Osteoblast (primary cell): ENCODE data around the gene C16orf96. TPM values are rescaled to one million over a fixed set of nuclear protein-coding genes. Genes with fewer than 3 reads are reported as not detected.
A peak's percentile ranks its signal among the peaks of the same experiment; 100 is the strongest.

ENCODE experiments used
- DNase-seq: peaks from one replicate; pipeline ENCODE4 v3.0.0; 2011; ENCODE audit warnings: low spot score, mixed read lengths; ENCODE audit not compliant: insufficient read length; ENCODE audit errors: missing footprints
- H2AFZ ChIP-seq: 2 replicates; pipeline ENCODE4 v1.6.0; 2011; ENCODE audit warnings: mild to moderate bottlenecking, low read length
- H3K27ac ChIP-seq: 2 replicates; pipeline ENCODE4 v1.5.1; 2011; ENCODE audit warnings: mild to moderate bottlenecking, low read depth, low read length, moderate library complexity
- H3K27me3 ChIP-seq: 2 replicates; pipeline ENCODE4 v1.6.0; 2012; ENCODE audit warnings: mild to moderate bottlenecking, control low read depth, inconsistent platforms, low read length, moderate library complexity; ENCODE audit not compliant: insufficient read depth
- H3K36me3 ChIP-seq: 2 replicates; pipeline ENCODE4 v1.5.1; 2011; ENCODE audit warnings: mild to moderate bottlenecking, low read length, control low read depth, moderate library complexity; ENCODE audit not compliant: insufficient read depth
- H3K4me1 ChIP-seq: 2 replicates; pipeline ENCODE4 v1.5.1; 2011; ENCODE audit warnings: mild to moderate bottlenecking, low read length, control low read depth, moderate library complexity; ENCODE audit not compliant: insufficient read depth
- H3K4me2 ChIP-seq: 2 replicates; pipeline ENCODE4 v1.6.0; 2011; ENCODE audit warnings: mild to moderate bottlenecking, low read length; ENCODE audit not compliant: insufficient read depth
- H3K4me3 ChIP-seq: fragments of 200-600 bp; sonication (generic); 3 replicates; pipeline ENCODE4 v1.5.1; 2012; ENCODE audit warnings: mild to moderate bottlenecking, low read length, inconsistent platforms; ENCODE audit not compliant: insufficient read depth
- H3K79me2 ChIP-seq: 2 replicates; pipeline ENCODE4 v1.6.0; 2012; ENCODE audit warnings: mild to moderate bottlenecking, low read length, control low read depth, inconsistent platforms; ENCODE audit not compliant: insufficient read depth
- H3K9me3 ChIP-seq: 2 replicates; pipeline ENCODE4 v1.5.1; 2011; ENCODE audit warnings: low read depth, low read length, control low read depth
- H4K20me1 ChIP-seq: 2 replicates; pipeline ENCODE4 v1.6.0; 2012; ENCODE audit warnings: mild to moderate bottlenecking, low read length, control low read depth; ENCODE audit not compliant: insufficient read depth
- total RNA-seq: library from RNA; depleted of rRNA; stranded (reverse); fragments of >200 nt; gene quantifications from 2 replicates; pipeline ENCODE4 v1.2.3, GENCODE V29; 2012
- TF ChIP-seq, protein P1 (sequence below): IDR thresholded peaks from 2 replicates; pipeline ENCODE4 v1.5.1; 2011; ENCODE audit warnings: mild to moderate bottlenecking, low read depth, low read length, moderate library complexity; ENCODE audit errors: extremely low read depth

C16orf96 gene
- total RNA-seq, 1 donor: not detected

DNA sequence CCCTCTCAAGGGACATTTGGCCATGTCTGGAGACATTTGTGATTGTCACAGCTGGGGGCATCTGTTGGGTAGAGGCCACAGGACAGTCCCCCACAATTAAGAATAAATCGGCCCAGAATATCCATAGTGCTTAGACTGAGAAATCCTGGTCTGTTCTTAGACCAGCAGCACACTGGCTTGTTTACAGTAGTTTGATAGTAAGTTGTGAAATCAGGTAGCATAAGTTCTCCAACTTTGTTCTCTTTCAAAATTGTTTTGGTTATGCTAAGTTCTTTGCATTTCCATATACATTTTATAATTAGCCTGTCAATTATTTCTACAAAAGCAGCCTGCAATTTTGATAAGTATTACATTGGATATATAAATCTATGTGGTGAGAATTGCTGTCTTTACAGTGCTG, 75.3 kb downstream of the C16orf96 start:
- Histone ChIP-seq H4K20me1 (peaks cover 43% of the 10 kb centered on the region), H3K27ac (no peak overlapping the region), H3K36me3 (no peaks in the 10 kb centered on the region), H3K9me3 (no peaks in the 10 kb centered on the region), H2AFZ (no peak overlapping the region), H3K27me3 (no peaks in the 10 kb centered on the region), H3K4me2 (no peak overlapping the region), H3K79me2 (peaks cover 94% of the 10 kb centered on the region), H3K4me1 (peaks cover 2% of the 10 kb centered on the region), H3K4me3 (no peak overlapping the region)
- TF ChIP-seq, protein P1, sequence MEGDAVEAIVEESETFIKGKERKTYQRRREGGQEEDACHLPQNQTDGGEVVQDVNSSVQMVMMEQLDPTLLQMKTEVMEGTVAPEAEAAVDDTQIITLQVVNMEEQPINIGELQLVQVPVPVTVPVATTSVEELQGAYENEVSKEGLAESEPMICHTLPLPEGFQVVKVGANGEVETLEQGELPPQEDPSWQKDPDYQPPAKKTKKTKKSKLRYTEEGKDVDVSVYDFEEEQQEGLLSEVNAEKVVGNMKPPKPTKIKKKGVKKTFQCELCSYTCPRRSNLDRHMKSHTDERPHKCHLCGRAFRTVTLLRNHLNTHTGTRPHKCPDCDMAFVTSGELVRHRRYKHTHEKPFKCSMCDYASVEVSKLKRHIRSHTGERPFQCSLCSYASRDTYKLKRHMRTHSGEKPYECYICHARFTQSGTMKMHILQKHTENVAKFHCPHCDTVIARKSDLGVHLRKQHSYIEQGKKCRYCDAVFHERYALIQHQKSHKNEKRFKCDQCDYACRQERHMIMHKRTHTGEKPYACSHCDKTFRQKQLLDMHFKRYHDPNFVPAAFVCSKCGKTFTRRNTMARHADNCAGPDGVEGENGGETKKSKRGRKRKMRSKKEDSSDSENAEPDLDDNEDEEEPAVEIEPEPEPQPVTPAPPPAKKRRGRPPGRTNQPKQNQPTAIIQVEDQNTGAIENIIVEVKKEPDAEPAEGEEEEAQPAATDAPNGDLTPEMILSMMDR: no peak
- DNase-seq: peak; percentile 3

DNA sequence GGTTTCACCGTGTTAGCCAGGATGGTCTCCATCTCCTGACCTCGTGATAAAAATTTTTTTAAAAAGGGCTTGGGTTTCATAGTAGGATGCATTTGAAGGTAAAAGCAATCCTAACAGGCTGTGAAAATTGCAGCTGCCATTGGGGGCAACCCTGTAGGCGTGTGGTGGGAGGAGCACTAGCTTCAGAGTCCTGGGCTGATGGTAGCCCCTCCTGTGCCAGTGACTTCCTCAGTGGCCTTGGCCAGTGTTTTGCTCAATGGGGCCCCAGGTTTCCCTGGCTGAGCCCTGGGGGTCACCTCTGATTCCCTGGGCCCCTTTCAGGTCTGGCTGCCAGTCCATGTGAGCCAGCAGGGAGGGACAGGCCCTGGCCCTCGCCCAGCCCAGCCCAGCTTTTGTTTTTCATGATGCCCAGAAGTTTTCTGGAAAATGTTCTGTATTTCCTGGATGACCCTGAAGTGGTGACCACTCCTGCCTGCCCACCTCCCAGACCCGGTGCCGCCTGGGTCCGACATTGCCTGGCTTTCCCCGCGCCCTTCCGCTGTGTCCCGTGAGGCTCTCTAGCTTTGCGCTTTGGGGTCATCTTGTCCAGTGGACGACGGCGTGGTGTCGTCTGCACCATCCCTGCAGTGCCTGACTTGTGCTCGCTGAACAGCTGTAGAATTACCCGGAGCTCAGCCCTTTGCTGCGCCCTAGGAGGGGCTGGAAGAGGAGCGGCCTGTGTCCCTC, 77.9 kb downstream of the C16orf96 start:
- TF ChIP-seq, protein P1: no peak
- Histone ChIP-seq H4K20me1 (peaks cover 50% of the 10 kb centered on the region), H3K79me2 (peaks cover 94% of the 10 kb centered on the region), H3K9me3 (no peaks in the 10 kb centered on the region), H3K4me2 (no peak overlapping the region), H3K27ac (no peak overlapping the region), H2AFZ (no peak overlapping the region), H3K4me1 (no peaks in the 10 kb centered on the region), H3K27me3 (no peaks in the 10 kb centered on the region), H3K36me3 (no peaks in the 10 kb centered on the region), H3K4me3 (no peak overlapping the region)
- peak; percentile 68 for DNase-seq

DNA sequence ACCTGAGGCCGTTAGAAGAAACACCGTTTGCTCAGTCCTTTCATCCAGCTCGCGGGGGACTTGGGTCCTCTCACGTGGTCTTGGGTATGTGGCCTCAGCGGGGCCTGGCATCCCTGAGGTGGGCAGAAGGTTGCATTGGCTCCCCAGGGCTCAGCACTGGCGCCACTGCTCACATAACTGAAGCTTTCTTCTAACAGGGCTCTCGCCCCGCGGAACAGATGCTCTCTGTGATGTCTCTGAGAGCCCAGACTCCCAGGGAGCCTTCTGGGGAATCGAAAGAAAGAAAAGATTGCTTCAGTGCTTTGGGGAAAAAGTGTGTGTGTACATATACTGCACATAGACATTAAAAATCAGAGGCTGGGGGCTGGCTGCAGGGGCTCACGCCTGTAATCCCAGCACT, 78.6 kb downstream of the C16orf96 start:
- Histone ChIP-seq H3K36me3 (no peaks in the 10 kb centered on the region), H3K79me2 (peaks cover 94% of the 10 kb centered on the region), H3K27ac (no peak overlapping the region), H3K9me3 (no peaks in the 10 kb centered on the region), H3K27me3 (no peaks in the 10 kb centered on the region), H2AFZ (no peak overlapping the region), H4K20me1 (peaks cover 56% of the 10 kb centered on the region), H3K4me2 (no peak overlapping the region), H3K4me1 (no peaks in the 10 kb centered on the region), H3K4me3 (no peak overlapping the region)
- TF ChIP-seq, protein P1: no peak
- no peak for DNase-seq

DNA sequence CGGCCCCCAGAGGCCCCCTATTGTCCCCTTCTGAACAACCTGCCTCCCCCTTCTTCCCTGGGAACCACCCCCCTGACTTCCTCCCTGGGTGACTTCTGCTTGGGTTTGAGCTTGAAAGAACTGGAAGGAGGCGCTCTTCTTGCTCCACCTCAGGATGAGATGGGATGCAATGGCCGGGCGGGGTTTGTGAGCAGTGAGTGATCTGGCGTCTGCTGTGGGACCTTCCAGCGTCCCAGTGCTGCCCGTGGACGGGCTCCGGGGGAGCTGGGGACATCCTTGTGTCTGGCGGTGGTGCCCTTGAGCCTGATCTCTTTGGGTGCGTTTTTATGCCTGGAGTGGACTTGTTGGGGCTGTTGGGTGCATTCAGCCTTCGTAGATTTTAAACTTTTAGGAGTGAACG, 80.1 kb downstream of the C16orf96 start:
- no peak overlapping the region for H3K4me3 ChIP-seq
- H3K27me3 ChIP-seq: no peaks in the 10 kb centered on the region
- H2AFZ ChIP-seq: no peak overlapping the region
- H3K36me3 ChIP-seq: no peaks in the 10 kb centered on the region
- no peak overlapping the region for H3K4me2 ChIP-seq
- H3K79me2 ChIP-seq: peaks cover 94% of the 10 kb centered on the region
- H3K27ac ChIP-seq: no peak overlapping the region
- TF ChIP-seq, protein P1: no peak
- peaks cover 65% of the 10 kb centered on the region for H4K20me1 ChIP-seq
- no peaks in the 10 kb centered on the region for H3K9me3 ChIP-seq
- DNase-seq: peak; percentile 83
- H3K4me1 ChIP-seq: no peaks in the 10 kb centered on the region
